NCI-H1694 (cell line): ENCODE results near the gene SART3.
A peak's percentile ranks its signal among the peaks of the same experiment; 100 is the strongest.
"Not testable (repeated sequence)": the region's sequence is repeated elsewhere in the genome, so short reads cannot be mapped to it uniquely, and the experiment has no call there.

ENCODE experiments used
- DNase-seq: peaks from one replicate; lab custom pipeline; 2025; lab: John Stamatoyannopoulos, UW

SART3 gene

DNA sequence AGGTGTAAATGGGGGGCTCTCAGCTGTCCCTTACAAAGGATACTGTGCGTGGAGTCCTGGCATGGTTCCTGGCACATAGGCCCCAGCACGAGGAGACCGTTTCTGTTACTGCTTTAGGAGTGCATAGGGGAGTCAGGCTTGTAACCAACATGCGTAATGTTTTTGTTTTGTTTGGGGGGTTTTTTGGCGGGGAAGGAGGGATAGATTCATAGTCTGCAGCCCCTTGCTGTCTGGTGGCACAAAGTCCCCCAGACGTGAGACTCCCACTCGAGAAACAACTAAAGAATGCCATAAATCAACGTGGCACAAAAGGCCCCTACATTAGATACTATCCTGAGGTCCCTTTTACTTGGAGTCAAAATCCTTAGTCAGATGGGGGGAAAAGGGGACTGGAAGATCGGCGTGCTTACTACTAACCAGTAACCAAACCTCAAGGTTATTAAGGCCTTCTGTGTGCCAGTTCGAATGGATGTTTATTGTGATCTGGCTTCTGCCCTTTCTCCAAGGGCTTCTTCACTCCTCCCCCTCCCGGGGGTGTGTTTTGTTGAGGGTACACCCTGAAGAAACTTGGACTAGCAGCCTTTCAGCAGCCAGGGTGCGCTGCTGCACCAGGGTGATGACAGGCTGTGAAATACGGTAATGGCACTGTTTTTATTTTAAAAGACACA is 2.3 kb upstream of the SART3 start:
- DNase-seq = peak; percentile 70

GRCh38 chr12:108562348-108563135 is 1.6 kb upstream of the SART3 start, which contains the start of gene ISCU:
Gene ISCU, plus strand, starts transcription at chr12:108562596. Its CDS starts 27 bp downstream, at chr12:108562623.
- peak; percentile 89 for DNase-seq

DNA sequence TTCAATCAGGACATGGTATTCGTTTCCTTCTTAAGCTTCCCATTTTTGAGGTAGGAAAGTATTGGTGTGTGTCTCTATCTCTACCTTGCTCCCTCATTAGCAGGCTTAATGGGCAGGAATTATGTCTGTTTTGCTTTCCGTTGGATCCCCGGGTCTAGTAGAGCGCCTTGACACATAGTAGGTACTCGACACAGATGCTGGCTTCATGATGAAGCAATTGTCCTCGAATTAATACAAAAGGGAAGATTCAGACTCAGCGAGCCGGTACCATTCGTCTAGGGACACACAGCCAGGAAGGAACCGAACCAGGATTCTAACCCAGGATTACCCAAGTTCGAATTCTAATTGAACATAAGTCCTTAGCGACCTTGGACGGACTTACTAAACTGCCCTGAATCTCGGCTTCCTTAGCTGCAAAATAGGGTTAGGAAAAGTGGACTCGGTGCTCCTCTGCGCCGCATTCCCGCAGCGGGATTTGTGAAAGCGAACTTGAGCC is 927 bp upstream of the SART3 start:
- no peak for DNase-seq

DNA sequence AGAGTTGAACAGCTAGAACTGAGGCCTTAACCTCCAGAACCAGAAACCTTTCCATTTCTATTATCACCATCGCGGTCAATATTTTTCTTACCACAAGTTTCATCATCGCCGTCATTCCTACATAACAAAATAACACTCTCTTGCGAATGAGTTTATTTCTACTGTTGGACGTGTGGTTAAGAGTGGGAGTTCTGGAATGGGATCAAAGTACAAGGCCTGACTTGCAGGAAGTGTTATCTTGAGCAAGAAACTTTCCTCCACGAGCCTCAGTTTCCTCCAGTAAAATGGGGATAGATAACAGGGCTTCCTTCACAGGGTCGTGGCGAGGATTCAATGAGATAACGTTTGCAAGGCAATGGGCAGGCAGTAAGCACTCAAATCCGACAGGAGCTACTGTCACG is 652 bp downstream of the SART3 start:
- no peak for DNase-seq

GRCh38 chr12:108559748-108560147 is 1.2 kb downstream of the SART3 start:
- no peak for DNase-seq

- no peak for DNase-seq
These were observed 1.8 kb downstream of the SART3 start for GRCh38 chr12:108559007-108559655.

DNA sequence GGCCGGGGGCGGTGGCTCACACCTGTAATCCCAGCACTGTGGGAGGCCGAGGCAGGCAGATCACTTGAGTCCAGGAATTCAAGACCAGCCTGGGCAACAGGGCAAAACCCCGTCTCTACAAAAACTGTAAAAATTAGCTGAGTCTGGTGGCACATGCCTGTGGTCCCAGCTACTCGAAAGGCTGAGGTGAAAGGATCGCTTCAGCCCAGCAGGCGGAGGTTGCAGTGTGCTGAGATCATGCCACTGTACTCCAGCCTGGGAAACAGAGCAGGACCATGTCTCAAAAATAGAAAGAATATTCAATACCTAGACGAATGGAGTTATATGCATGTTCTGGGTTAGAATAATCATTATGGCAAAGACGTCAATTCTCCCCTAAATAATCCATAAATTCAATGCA is 5.6 kb downstream of the SART3 start:
- not testable (repeated sequence) for DNase-seq

- DNase-seq = no peak
These were observed 7.2 kb downstream of the SART3 start for GRCh38 chr12:108553799-108554198.

DNA sequence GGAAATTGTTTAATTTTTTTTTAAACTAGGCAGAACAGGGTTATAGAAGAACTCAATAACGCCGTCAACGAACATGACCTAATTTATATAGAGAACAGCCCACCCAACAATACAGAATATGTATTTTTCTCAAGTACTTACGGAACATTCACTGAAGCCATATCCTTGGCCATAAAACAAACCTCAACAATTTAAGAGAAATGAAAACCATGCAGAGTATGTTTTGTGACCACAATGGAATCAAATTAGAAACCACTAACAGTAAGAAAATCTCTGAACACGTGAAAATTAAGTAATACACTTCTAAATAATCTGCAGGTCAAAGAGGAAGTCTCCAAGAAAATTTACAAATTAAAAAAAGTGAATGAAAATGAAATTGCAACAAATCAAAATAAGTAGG is 9.4 kb downstream of the SART3 start:
- DNase-seq = no peak

GRCh38 chr12:108548954-108549521 is 11.9 kb downstream of the SART3 start:
- no peak for DNase-seq

GRCh38 chr12:108547686-108548085 is 13.3 kb downstream of the SART3 start:
- DNase-seq = no peak

DNA sequence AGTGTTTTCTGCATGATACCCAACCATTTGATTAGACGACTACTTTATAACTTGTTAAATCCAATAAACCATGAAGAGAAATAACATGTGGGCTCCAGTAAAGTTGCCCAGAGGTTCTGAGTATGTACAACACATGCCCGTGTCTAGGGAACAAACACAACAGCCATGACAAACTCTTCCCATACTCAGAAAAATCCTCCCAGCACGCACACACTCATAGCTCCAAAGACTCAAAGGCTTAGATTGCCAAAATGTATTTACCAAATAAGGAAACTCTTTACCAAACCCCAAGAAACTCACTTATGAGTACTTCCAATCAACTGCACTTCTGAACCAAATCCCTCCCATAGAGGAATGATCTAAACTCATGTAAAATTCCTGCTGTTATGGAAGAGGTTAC is 17.3 kb downstream of the SART3 start:
- DNase-seq = no peak

DNA sequence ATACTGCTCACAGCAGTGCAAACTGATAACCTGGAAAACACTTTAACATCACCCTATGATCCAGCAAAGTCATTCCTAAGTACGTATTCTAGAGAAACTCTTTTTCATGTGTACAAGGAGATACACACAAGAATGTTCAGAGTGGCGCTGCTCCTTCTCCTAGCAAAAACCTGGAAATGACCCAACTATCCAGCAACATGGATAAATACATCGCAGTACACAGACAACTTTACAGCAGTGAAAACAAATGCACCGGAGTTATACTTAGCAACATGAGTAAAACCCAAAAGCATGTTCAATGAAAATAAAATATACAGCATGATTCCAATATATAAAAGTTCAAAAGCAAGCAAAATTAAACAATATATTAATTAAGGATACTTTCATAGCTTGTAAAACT is 18.7 kb downstream of the SART3 start:
- no peak for DNase-seq

DNA sequence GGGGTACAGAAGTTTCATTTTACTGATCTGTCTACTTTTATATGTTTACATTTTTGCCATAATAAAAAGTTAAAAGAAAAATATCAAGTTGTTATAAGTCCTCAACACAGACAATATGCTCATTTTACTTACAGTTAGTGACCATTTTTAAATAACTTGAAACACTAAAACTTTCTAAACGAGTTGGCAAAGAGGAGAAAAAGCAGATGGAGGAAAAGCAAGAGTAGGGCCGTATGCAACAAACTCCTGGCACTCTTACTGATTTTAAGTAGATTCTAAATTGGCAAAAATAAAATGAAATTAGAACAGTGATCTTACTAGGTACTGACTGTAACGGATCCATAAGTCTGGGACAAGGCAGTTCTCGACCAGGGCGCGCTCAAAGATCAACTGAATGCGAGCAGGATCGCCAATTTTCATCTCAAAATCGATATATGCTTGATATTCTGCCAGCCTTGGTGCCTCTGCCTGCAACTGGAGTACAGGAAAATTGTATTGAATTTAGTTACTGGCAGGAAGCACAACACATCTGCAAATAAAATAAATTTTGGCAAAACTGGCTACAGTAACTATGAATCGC is 22.3 kb downstream of the SART3 start:
- no peak for DNase-seq

GRCh38 chr12:108538146-108538545 is 22.8 kb downstream of the SART3 start:
- no peak for DNase-seq

- DNase-seq = peak; percentile 79
These were observed 28.8 kb downstream of the SART3 start for GRCh38 chr12:108531929-108532848.

- no peak for DNase-seq
These were observed 30.8 kb downstream of the SART3 start for GRCh38 chr12:108530161-108530560.

- no peak for DNase-seq
These were observed 33.8 kb downstream of the SART3 start for GRCh38 chr12:108527166-108527496.

- no peak for DNase-seq
These were observed 34.3 kb downstream of the SART3 start for GRCh38 chr12:108526482-108527165.

DNA sequence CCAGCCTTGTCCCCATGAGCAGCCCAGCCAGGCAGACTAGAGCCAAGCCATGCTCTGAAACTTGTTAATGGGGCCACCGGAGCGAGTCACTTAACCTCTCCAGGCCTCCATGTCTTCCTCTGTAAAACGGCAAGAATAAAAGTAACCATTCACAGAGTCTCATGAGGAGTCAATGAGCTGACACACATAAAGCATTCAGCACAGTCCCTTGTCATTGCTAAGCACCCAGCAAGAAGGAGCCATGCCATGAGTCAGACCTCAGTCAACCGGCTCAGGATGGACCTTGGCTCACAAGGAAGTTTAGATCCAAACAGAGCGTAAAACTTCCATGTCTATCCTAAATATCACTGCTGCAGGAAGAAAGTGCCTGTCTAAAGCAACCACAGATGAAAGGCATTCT is 35.3 kb downstream of the SART3 start:
- no peak for DNase-seq

DNA sequence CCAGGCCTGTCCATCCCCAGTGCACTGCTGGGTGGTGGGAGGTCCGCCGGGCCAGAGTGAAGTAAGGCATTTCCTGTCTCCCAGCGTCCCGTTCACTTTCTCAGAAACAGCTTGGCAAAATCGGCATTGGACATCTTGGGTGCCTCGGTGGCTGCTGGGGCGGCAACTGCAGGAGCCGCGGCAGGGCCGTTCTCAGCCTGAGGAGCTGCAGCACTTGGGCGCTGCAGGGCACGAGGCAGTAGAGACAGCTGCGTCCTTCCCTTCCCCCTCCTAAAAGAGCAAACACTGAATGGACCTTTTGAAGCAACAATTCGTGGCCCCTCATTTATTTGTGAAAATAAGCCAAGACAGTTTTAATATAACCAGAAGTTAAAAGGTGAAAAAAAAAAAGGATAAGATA is 37.6 kb downstream of the SART3 start:
- DNase-seq = no peak
